LHCN-M2 (cell line): ENCODE results near the gene CDKN3. TPM values are rescaled to one million over a fixed set of nuclear protein-coding genes. Genes with fewer than 3 reads are reported as not detected.
A peak's percentile ranks its signal among the peaks of the same experiment; 100 is the strongest.
"Not testable (repeated sequence)": the region's sequence is repeated elsewhere in the genome, so short reads cannot be mapped to it uniquely, and the experiment has no call there.

Experiments used
- DNase-seq: peaks from one replicate; pipeline ENCODE4 v3.0.0-alpha.2; 2012; ENCODE audit warnings: low read depth
- total RNA-seq: library from RNA; depleted of rRNA; stranded (reverse); fragments of >200 nt; gene quantifications from 2 replicates; pipeline ENCODE4 v1.2.3, GENCODE V29; 2014

Gene CDKN3
- total RNA-seq, 1 experiment from 2014 or later, result 123 TPM

DNA sequence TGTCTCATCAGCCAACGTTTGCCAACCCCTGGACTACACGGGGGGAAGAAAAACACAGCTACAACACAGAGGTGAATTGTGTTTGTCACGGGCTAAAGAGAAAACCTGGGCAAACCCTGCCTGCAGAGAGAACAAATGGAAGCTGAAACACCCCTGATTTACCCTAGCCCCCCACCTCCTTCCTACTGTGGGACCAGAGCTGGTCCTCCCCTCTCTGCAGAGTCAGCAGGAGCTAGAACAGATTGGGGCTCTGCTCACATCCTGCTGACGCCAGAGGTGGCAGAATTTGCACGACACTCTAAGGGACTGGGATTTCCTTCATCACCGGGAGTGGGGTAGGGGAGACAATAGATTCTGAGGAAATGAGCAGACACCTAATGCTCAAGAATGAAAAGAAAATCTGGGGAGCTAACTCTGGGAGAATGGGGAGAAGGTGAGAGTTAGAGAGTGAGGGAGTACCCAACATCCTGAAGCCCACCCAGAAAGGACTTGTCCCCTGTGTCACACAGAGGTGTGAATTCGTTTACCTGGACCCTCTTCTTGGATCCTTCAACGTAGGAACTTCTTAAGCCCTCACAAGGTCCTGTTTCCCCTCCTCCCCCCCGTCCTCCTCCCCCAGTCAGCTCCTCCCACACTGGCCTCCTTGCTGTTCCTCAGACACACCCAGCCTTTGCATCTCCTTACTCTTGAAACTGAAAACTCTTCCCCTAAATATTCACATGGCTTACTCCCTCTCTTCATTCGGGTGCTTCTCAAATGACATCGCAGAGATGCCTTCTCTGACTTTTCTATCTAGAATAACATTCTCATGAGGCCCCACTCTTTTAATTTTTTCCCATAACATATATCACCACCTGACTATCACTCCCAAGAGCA lies 26.2 kb upstream of the CDKN3 start:
- no peak for DNase-seq

DNA sequence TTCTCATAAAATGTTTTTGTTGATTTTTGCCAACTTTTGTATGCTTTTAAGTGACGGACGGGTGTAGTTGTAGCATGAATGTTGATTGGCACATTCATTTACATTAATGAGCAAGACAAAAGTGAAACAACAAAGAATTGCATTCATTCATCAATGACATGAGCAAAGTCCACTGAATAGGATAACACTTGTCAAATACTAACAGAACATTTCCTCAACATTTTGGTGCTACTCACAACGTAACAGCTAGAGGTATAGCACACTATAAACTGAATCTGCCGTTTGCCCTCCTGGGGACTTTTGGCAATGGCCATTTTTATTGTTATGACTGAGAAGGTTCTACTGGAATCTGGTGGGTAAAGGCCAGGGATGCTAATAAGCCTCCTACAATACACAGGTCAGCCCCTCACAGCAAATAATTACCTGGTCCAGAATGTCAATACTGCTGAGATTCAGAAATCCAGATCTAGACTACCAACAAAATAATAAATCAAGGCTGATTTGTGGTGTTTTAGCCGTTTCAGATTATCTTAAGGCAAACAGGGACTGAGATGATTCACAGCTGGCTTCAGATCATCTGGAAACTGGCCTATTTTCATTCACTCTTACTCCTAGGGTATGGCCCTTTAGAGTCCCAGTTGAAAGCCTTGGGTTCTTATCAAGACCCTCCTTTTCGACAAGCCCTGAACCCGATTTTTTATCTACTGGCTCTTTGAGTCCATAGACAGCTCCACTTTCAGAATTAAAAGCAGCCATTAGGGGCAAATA lies 22.5 kb upstream of the CDKN3 start:
- DNase-seq, result no peak

GRCh38 chr14:54377501-54377900 lies 19.3 kb upstream of the CDKN3 start:
- no peak for DNase-seq

DNA sequence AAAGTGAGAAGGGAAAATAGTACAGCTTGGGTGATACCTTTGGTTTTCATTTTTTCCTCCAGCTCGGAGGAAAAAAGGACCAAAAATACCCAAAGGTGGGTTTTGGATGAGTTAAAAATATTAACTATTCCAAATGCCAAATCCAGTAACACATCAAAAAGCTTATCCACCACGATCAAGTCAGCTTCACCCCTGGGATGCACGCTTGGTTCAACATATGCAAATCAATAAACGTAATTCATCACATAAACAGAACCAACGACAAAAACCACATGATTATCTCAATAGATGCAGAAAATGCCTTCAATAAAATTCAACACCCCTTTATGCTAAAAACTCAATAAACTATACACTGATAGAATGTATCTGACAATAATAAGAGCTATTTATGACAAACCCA lies 17.9 kb upstream of the CDKN3 start:
- DNase-seq, result not testable (repeated sequence)

- DNase-seq, result not testable (repeated sequence)
Measured at GRCh38 chr14:54380558-54380957, 16.2 kb upstream of the CDKN3 start.

GRCh38 chr14:54381821-54382220 lies 15.0 kb upstream of the CDKN3 start:
- no peak for DNase-seq

- DNase-seq, result no peak
Measured at GRCh38 chr14:54383835-54384234, 13.0 kb upstream of the CDKN3 start.

DNA sequence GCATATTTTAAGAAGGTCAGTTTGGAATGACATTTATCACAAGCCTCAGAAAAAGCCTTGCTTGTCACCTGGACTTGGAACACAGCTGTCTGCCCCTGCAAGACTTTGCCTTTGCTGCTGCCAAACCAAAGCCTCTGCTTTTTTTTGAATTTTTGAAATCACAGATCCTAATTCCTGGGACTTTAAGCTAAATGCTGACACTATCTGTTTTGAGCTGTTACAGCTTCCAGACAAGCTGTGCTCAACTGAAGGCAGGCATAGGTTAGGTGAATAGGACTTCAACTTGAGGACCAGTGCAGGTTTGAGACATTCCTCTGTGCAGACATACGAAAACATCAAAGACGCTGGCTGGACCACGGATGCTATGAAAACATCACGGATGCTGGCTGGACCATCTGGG lies 11.3 kb upstream of the CDKN3 start:
- DNase-seq, result no peak

DNA sequence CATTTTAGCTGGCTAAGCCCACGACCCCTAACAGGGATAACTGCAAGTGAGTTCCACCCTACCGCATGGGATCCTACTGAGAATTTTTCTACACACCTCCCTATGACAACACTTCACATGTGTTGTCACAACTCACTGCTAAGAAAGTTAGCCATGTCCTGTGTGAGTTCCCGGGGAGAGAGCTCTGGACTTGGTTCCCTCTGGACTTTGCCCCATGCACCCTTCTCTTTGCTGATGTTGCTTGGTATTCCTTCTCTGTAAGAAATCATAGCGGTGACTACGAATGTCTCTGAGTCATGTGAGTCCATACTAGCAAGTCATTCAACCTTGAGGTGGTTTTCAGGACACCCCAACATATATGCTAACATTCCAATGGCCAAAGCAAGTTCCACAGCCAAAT lies 9.5 kb upstream of the CDKN3 start:
- no peak for DNase-seq

- DNase-seq, result no peak
Measured at GRCh38 chr14:54392131-54392859, 4.5 kb upstream of the CDKN3 start.

GRCh38 chr14:54392986-54393884 lies 3.6 kb upstream of the CDKN3 start:
- not testable (repeated sequence) for DNase-seq

DNA sequence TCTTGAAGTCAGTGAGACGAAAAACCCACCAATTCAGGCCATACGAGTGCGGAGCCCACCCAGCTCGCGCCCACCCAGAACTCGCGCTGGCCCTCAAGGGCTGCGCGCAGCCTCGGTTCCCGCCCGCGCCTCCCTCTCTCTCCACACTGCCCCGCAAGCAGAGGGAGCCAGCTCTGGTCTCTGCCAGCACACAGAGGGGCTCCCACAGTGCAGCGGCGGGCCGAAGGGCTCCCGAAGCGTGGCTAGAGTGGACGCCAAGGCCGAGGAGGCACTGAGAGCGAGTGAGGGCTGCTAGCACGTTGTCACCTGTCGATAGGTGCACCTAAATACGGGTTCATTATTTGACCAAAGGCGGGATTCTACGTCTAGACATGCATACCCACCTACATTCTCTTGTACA lies 2.2 kb upstream of the CDKN3 start:
- no peak for DNase-seq

GRCh38 chr14:54395284-54395683 lies 1.5 kb upstream of the CDKN3 start:
- no peak for DNase-seq

- no peak for DNase-seq
Measured at GRCh38 chr14:54395716-54396115, 1.1 kb upstream of the CDKN3 start.

- DNase-seq, result no peak
Measured at GRCh38 chr14:54396183-54396492, 669 bp upstream of the CDKN3 start.

- no peak for DNase-seq
Measured at GRCh38 chr14:54399560-54399959, 2.8 kb downstream of the CDKN3 start.

GRCh38 chr14:54403401-54404005 lies 6.7 kb downstream of the CDKN3 start:
- DNase-seq, result not testable (repeated sequence)

DNA sequence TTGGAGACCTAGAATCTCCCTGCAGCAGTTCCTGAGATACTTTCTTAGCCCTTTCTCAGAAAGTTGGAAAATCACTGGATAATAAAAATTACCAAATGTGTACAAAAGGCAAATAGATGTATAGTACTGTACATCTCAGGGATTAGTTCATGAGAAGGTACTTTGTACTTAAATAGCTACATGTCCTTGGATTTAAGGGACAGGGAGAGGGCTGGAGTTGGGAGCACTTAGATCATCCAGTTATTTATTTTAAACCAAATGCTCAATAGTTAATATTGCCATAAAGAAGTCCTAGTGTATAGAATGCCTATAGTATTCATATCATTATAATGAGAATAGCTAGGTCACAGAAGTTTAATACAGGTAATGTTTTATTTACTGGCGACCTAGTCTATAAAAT lies 13.4 kb downstream of the CDKN3 start:
- no peak for DNase-seq

DNA sequence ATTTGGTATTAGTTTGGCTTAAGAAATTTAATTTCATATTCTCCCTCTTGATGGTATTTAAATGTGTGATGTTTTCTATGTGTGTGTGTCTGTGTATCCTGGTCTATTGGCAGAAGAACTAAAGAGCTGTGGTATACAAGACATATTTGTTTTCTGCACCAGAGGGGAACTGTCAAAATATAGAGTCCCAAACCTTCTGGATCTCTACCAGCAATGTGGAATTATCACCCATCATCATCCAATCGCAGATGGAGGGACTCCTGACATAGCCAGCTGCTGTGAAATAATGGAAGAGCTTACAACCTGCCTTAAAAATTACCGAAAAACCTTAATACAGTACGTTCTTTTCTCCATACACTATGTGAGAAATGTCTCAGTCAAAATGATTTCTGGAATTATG lies 14.6 kb downstream of the CDKN3 start:
- no peak for DNase-seq

GRCh38 chr14:54420478-54421142 lies 23.8 kb downstream of the CDKN3 start:
- DNase-seq, result peak; percentile 54
